Measurements from ENCODE around the gene MITF. TPM values are rescaled to one million over a fixed set of nuclear protein-coding genes. Genes with fewer than 3 reads are reported as not detected.
A peak's percentile ranks its signal among the peaks of the same experiment; 100 is the strongest.

MITF gene
- total RNA-seq, 1 experiment from 2014 or later, result 40.3 TPM

DNA sequence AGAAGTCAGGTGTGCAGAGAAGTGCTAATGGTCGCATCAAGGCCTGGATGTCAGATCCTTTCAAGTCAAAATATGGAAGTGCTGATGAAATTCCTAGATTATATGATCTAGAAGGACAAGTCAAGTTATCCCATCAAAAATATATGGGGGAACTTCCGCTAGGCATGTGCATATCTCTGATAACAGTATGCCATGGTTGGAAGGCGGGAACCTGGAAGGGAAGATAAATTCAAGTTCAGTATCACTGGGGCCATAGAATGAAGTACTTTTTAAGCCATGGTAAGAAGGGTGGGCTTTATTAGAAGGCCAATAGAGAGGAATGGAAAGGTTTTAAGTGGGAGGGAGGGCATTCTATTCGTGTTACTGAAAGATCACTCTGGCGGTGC is 38.3 kb downstream of the MITF start:
- H3K27me3 Mint-ChIP-seq (ENCODE audit: unreplicated experiment), result no peaks in the 10 kb centered on the region
- intact Hi-C loops (cut with micrococcal nuclease; ENCODE audit: unreplicated experiment), result no loop called here
- no peak overlapping the region for H3K4me3 Mint-ChIP-seq (ENCODE audit: low read depth, unreplicated experiment)
- peaks cover 8% of the 10 kb centered on the region for H3K4me1 Mint-ChIP-seq (ENCODE audit: low read depth, unreplicated experiment)
- no peak for DNase-seq
- no TSS peak for BruUV-seq (replicated peaks)
- TF ChIP-seq, protein P1, sequence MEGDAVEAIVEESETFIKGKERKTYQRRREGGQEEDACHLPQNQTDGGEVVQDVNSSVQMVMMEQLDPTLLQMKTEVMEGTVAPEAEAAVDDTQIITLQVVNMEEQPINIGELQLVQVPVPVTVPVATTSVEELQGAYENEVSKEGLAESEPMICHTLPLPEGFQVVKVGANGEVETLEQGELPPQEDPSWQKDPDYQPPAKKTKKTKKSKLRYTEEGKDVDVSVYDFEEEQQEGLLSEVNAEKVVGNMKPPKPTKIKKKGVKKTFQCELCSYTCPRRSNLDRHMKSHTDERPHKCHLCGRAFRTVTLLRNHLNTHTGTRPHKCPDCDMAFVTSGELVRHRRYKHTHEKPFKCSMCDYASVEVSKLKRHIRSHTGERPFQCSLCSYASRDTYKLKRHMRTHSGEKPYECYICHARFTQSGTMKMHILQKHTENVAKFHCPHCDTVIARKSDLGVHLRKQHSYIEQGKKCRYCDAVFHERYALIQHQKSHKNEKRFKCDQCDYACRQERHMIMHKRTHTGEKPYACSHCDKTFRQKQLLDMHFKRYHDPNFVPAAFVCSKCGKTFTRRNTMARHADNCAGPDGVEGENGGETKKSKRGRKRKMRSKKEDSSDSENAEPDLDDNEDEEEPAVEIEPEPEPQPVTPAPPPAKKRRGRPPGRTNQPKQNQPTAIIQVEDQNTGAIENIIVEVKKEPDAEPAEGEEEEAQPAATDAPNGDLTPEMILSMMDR (IDR thresholded peaks at IDR 0.05; ENCODE audit: unreplicated experiment), result no peak
- H3K9me3 Mint-ChIP-seq (ENCODE audit: low read depth, unreplicated experiment), result peaks cover 3% of the 10 kb centered on the region
- H3K36me3 Mint-ChIP-seq (ENCODE audit: insufficient read depth, unreplicated experiment), result no peaks in the 10 kb centered on the region
- CTCF ChIA-PET, result no interaction called here
- H3K27ac Mint-ChIP-seq (ENCODE audit: unreplicated experiment), result no peak overlapping the region

DNA sequence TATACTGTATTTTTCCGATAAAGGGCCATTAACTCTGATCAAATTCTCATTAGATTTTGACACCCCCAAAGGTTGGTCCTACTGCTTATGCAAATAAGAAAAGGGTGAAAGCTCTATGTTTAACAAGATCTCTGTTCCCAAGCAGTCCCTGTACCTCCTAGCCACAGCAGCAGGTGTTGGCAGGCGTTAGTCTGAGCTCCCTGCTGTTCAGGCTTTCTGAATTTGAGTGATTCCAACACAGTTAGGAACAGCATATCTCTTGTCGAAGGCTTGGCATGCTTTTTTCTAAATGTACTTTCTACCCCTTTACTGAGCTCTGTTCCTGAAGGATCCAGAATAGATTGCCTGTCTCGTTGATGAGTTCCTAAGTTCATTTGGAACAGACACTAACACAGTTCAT is 42.3 kb downstream of the MITF start:
- no peak overlapping the region for H3K27ac Mint-ChIP-seq (ENCODE audit: unreplicated experiment)
- BruUV-seq (replicated peaks), result no TSS peak
- no peak for DNase-seq
- no peaks in the 10 kb centered on the region for H3K27me3 Mint-ChIP-seq (ENCODE audit: unreplicated experiment)
- no peak overlapping the region for H3K4me3 Mint-ChIP-seq (ENCODE audit: low read depth, unreplicated experiment)
- intact Hi-C loops (cut with micrococcal nuclease; ENCODE audit: unreplicated experiment), result no loop called here
- TF ChIP-seq, protein P1 (IDR thresholded peaks at IDR 0.05; ENCODE audit: unreplicated experiment), result no peak
- H3K4me1 Mint-ChIP-seq (ENCODE audit: low read depth, unreplicated experiment), result peaks cover 17% of the 10 kb centered on the region
- H3K36me3 Mint-ChIP-seq (ENCODE audit: insufficient read depth, unreplicated experiment), result no peaks in the 10 kb centered on the region
- no peaks in the 10 kb centered on the region for H3K9me3 Mint-ChIP-seq (ENCODE audit: low read depth, unreplicated experiment)
- CTCF ChIA-PET, result interaction anchor here (0.6 kb wide), 1 partner anchor 53 kb away, joined by 3 read pairs; no protein-coding TSS in a partner anchor

DNA sequence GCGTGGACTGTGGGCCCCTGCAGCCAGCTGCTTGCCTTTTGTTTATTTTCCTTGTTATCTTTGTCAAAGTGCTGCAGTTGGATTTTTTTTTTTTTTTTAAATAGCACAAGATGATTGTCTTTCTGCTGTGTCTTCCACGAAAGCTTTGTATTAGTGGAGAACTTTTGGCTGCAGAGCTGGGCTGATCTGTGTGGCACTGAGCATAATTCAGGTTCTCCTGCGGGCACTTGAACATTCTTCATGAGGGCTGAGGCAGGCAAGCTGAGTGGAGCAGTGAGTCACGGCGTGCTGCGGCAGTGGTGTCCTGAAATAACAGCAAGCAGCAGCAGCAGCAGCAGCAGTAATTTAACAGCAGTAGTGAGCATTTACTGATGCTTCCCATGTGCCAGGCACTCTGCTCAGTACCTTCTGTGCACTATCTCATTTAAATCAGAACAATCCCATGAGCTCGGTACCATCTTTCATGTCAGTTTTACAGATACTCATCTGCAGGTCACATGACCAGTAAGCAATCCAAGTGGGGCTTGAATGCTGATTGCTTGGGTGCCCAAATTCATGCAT is 45.8 kb downstream of the MITF start:
- CTCF ChIA-PET, result interaction anchor here (0.6 to 1.2 kb wide), 2 partner anchors 19 to 821 kb away, joined by 3 read pairs; no protein-coding TSS in a partner anchor
- peak; percentile 50 for DNase-seq
- no peaks in the 10 kb centered on the region for H3K36me3 Mint-ChIP-seq (ENCODE audit: insufficient read depth, unreplicated experiment)
- H3K27me3 Mint-ChIP-seq (ENCODE audit: unreplicated experiment), result no peaks in the 10 kb centered on the region
- BruUV-seq (replicated peaks), result no TSS peak
- H3K27ac Mint-ChIP-seq (ENCODE audit: unreplicated experiment), result no peak overlapping the region
- TF ChIP-seq, protein P1 (IDR thresholded peaks at IDR 0.05; ENCODE audit: unreplicated experiment), result no peak
- H3K9me3 Mint-ChIP-seq (ENCODE audit: low read depth, unreplicated experiment), result no peaks in the 10 kb centered on the region
- H3K4me3 Mint-ChIP-seq (ENCODE audit: low read depth, unreplicated experiment), result no peak overlapping the region
- H3K4me1 Mint-ChIP-seq (ENCODE audit: low read depth, unreplicated experiment), result peaks cover 26% of the 10 kb centered on the region
- intact Hi-C loops (cut with micrococcal nuclease; ENCODE audit: unreplicated experiment), result loop anchor here (1.0 to 5.0 kb wide), 2 partner anchors 15 to 72 kb away; no protein-coding TSS in a partner anchor

DNA sequence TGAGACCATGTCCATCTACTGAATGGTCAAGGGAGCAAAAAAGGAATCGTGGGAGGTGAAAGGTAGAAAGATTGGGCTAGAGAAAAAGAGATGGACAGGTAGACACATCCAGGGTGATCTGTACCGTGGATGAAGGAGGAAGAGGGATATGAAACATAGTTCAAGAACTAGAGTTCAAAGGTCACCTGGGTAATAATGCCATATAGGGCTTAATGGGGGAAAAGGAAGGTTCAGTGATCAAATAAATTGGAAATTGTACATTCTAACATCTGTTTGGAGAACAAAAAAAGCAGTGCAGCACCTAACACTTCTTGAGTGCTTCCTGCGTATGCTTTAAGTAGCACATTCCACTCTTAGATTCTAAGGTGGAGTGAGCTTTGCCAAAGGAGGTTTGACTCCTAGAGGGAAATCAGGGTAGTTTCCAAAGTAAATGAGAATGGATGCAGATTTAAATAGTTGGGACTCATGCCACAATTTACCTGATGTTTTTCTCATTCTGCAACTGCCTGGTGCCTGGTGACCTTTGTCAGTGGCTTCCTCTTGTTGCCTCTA is 46.6 kb downstream of the MITF start:
- no peaks in the 10 kb centered on the region for H3K36me3 Mint-ChIP-seq (ENCODE audit: insufficient read depth, unreplicated experiment)
- H3K4me1 Mint-ChIP-seq (ENCODE audit: low read depth, unreplicated experiment), result peaks cover 26% of the 10 kb centered on the region

More for the DNA sequence above, 46.6 kb downstream of the MITF start:
- CTCF ChIA-PET, result no interaction called here
- DNase-seq, result no peak
- Mint-ChIP-seq H3K27ac (ENCODE audit: unreplicated experiment) (no peak overlapping the region), H3K4me3 (ENCODE audit: low read depth, unreplicated experiment) (no peak overlapping the region), H3K27me3 (ENCODE audit: unreplicated experiment) (no peaks in the 10 kb centered on the region), H3K9me3 (ENCODE audit: low read depth, unreplicated experiment) (no peaks in the 10 kb centered on the region)
- intact Hi-C loops (cut with micrococcal nuclease; ENCODE audit: unreplicated experiment), result loop anchor here (1.0 to 5.0 kb wide), 2 partner anchors 16 to 71 kb away; no protein-coding TSS in a partner anchor
- TF ChIP-seq, protein P1 (IDR thresholded peaks at IDR 0.05; ENCODE audit: unreplicated experiment), result no peak
- no TSS peak for BruUV-seq (replicated peaks)

All from Calu3 (cell line).